Peyer's patch (tissue), 4 donors: ENCODE data around the gene SMPD1.

ENCODE experiments used
- CTCF ChIP-seq, 6 experiments: fragments of 450-650 bp in 4 of 6; fragments of 200-600 bp in 2 of 6; sonication (generic) in 1 of 6; IDR thresholded peaks; one replicate each; pipeline ENCODE4 v1.5.1; 2017 to 2019; ENCODE audit warnings: antibody characterized with exemption in 6 of 6, mild to moderate bottlenecking in 3 of 6, moderate library complexity in 1 of 6
- POLR2A ChIP-seq, 2 donors: fragments of 450-650 bp; IDR thresholded peaks; one replicate each; pipeline ENCODE4 v1.5.1; 2017; ENCODE audit warnings: antibody characterized with exemption in 2 of 2, mild to moderate bottlenecking in 2 of 2, moderate library complexity in 2 of 2

- TF ChIP-seq CTCF (IDR thresholded peaks at IDR 0.05) (no peak), POLR2A (IDR thresholded peaks at IDR 0.05) (no peak)
These were observed 620 bp downstream of the SMPD1 start for GRCh38 chr11:6390718-6391469.
